Natural killer cell treated with Interleukin-12 subunit alpha and Interleukin-12 subunit beta and Interleukin-15 and Interleukin-18, amount 100 ng/mL, for 72 hours (primary cell): ENCODE measurements around the gene ADGRL3. TPM values are rescaled to one million over a fixed set of nuclear protein-coding genes. Genes with fewer than 3 reads are reported as not detected.
A peak's percentile ranks its signal among the peaks of the same experiment; 100 is the strongest.

Experiments
- ATAC-seq, 2 donors: fragments of 150-1000 bp; cut with Tn5 transposase in 1 of 2; sonication (Bioruptor Pico), chemical (Tn5 transposase) in 1 of 2; 2 replicates each; pipeline ENCODE4 v1.10.0; 2021
- DNase-seq: peaks from one replicate; pipeline ENCODE4 v3.0.0; 2022; ENCODE audit warnings: low spot score
- H3K27ac Mint-ChIP-seq, 2 donors: 1 replicate in 1 of 2; 2 replicates in 1 of 2; pipeline ENCODE4 v1.8.0; 2022; ENCODE audit warnings: mixed read lengths in 2 of 2, mild to moderate bottlenecking in 1 of 2, moderate library complexity in 1 of 2
- H3K27me3 Mint-ChIP-seq, 2 donors: 1 replicate in 1 of 2; 2 replicates in 1 of 2; pipeline ENCODE4 v1.8.0; 2022; ENCODE audit warnings: mixed read lengths in 2 of 2
- H3K36me3 Mint-ChIP-seq: one replicate; pipeline ENCODE4 v1.8.0; 2022; ENCODE audit warnings: mixed read lengths
- H3K4me1 Mint-ChIP-seq, 2 donors: 1 replicate in 1 of 2; 2 replicates in 1 of 2; pipeline ENCODE4 v1.8.0; 2022; ENCODE audit warnings: low read depth in 2 of 2, mixed read lengths in 2 of 2, mild to moderate bottlenecking in 1 of 2
- H3K4me3 Mint-ChIP-seq: one replicate; pipeline ENCODE4 v1.8.0; 2022; ENCODE audit warnings: mixed read lengths
- H3K9me3 Mint-ChIP-seq: 2 replicates; pipeline ENCODE4 v1.8.0; 2022; ENCODE audit warnings: mixed read lengths
- total RNA-seq, 2 donors: library from RNA; stranded (reverse); gene quantifications; one replicate each; pipeline ENCODE4 v1.2.3, GENCODE V29; 2022

Gene ADGRL3
- total RNA-seq, result not detected

GRCh38 chr4:61200187-61200915 is at the start of gene ADGRL3:
Gene ADGRL3, plus strand, starts transcription at chr4:61200326.
- ATAC-seq (peak in 1 of 2 donors; percentile 41), DNase-seq (no peak)
- Mint-ChIP-seq H3K9me3 (no peaks in the 10 kb centered on the region), H3K4me3 (no peak within 1 kb of the TSS), H3K27me3 (peaks cover 19 to 21% of the 10 kb centered on the region in 2 donors), H3K27ac (no peak within 1 kb of the TSS), H3K36me3 (peaks cover 7% of the 10 kb centered on the region), H3K4me1 (peaks cover 0 to 3% of the 10 kb centered on the region in 2 donors)

- Mint-ChIP-seq H3K27ac (no peak overlapping the region), H3K9me3 (peaks cover 11% of the 10 kb centered on the region), H3K4me1 (no peaks in the 10 kb centered on the region), H3K4me3 (no peak overlapping the region), H3K27me3 (no peaks in the 10 kb centered on the region), H3K36me3 (peaks cover 4% of the 10 kb centered on the region)
- no peak for ATAC-seq
- no peak for DNase-seq
Observed at GRCh38 chr4:61152433-61152832, 47.7 kb upstream of the ADGRL3 start.

- DNase-seq, result no peak
- Mint-ChIP-seq H3K27me3 (no peaks in the 10 kb centered on the region), H3K27ac (no peak overlapping the region), H3K4me3 (no peak overlapping the region), H3K36me3 (no peaks in the 10 kb centered on the region), H3K4me1 (no peaks in the 10 kb centered on the region), H3K9me3 (peaks cover 7% of the 10 kb centered on the region)
- no peak for ATAC-seq
Observed at GRCh38 chr4:61160478-61160877, 39.6 kb upstream of the ADGRL3 start.

GRCh38 chr4:61162116-61162515 is 38.0 kb upstream of the ADGRL3 start:
- ATAC-seq (no peak), DNase-seq (no peak)
- no peaks in the 10 kb centered on the region for H3K36me3 Mint-ChIP-seq
- H3K9me3 Mint-ChIP-seq, result peaks cover 11% of the 10 kb centered on the region
- no peaks in the 10 kb centered on the region for H3K4me1 Mint-ChIP-seq
- H3K27me3 Mint-ChIP-seq, result no peaks in the 10 kb centered on the region
- no peak overlapping the region for H3K4me3 Mint-ChIP-seq
- H3K27ac Mint-ChIP-seq, result no peak overlapping the region

GRCh38 chr4:61173799-61174198 is 26.3 kb upstream of the ADGRL3 start:
- DNase-seq (no peak), ATAC-seq (no peak)
- Mint-ChIP-seq H3K4me3 (no peak overlapping the region), H3K36me3 (no peaks in the 10 kb centered on the region), H3K27me3 (no peaks in the 10 kb centered on the region), H3K4me1 (no peaks in the 10 kb centered on the region), H3K27ac (no peak overlapping the region), H3K9me3 (peaks cover 6% of the 10 kb centered on the region)

GRCh38 chr4:61175495-61175894 is 24.6 kb upstream of the ADGRL3 start:
- H3K36me3 Mint-ChIP-seq, result no peaks in the 10 kb centered on the region
- DNase-seq (no peak), ATAC-seq (no peak)
- no peak overlapping the region for H3K4me3 Mint-ChIP-seq
- no peaks in the 10 kb centered on the region for H3K27me3 Mint-ChIP-seq
- H3K9me3 Mint-ChIP-seq, result peaks cover 7% of the 10 kb centered on the region
- H3K27ac Mint-ChIP-seq, result no peak overlapping the region
- no peaks in the 10 kb centered on the region for H3K4me1 Mint-ChIP-seq

GRCh38 chr4:61177367-61177766 is 22.8 kb upstream of the ADGRL3 start:
- H3K9me3 Mint-ChIP-seq, result peaks cover 7% of the 10 kb centered on the region
- H3K27ac Mint-ChIP-seq, result no peak overlapping the region
- H3K4me1 Mint-ChIP-seq, result no peaks in the 10 kb centered on the region
- no peaks in the 10 kb centered on the region for H3K36me3 Mint-ChIP-seq
- H3K4me3 Mint-ChIP-seq, result no peak overlapping the region
- DNase-seq (no peak), ATAC-seq (no peak)
- no peaks in the 10 kb centered on the region for H3K27me3 Mint-ChIP-seq

- H3K4me3 Mint-ChIP-seq, result no peak overlapping the region
- H3K4me1 Mint-ChIP-seq, result no peaks in the 10 kb centered on the region
- no peak overlapping the region for H3K27ac Mint-ChIP-seq
- no peaks in the 10 kb centered on the region for H3K27me3 Mint-ChIP-seq
- ATAC-seq, result no peak
- peaks cover 18% of the 10 kb centered on the region for H3K9me3 Mint-ChIP-seq
- no peaks in the 10 kb centered on the region for H3K36me3 Mint-ChIP-seq
- DNase-seq, result no peak
Observed at GRCh38 chr4:61180405-61180804, 19.7 kb upstream of the ADGRL3 start.

GRCh38 chr4:61182915-61183314 is 17.2 kb upstream of the ADGRL3 start:
- no peaks in the 10 kb centered on the region for H3K27me3 Mint-ChIP-seq
- H3K4me1 Mint-ChIP-seq, result no peaks in the 10 kb centered on the region
- H3K4me3 Mint-ChIP-seq, result no peak overlapping the region
- no peak for ATAC-seq
- no peak for DNase-seq
- H3K9me3 Mint-ChIP-seq, result peaks cover 18% of the 10 kb centered on the region
- no peaks in the 10 kb centered on the region for H3K36me3 Mint-ChIP-seq
- H3K27ac Mint-ChIP-seq, result no peak overlapping the region

GRCh38 chr4:61185288-61185687 is 14.8 kb upstream of the ADGRL3 start:
- ATAC-seq, result no peak
- H3K27ac Mint-ChIP-seq, result no peak overlapping the region

GRCh38 chr4:61192392-61192791 is 7.7 kb upstream of the ADGRL3 start:
- Mint-ChIP-seq H3K36me3 (no peaks in the 10 kb centered on the region), H3K4me3 (no peak overlapping the region), H3K4me1 (no peaks in the 10 kb centered on the region), H3K27me3 (no peaks in the 10 kb centered on the region), H3K9me3 (peaks cover 15% of the 10 kb centered on the region), H3K27ac (no peak overlapping the region)
- ATAC-seq (no peak), DNase-seq (no peak)

More at GRCh38 chr4:61185288-61185687, 14.8 kb upstream of the ADGRL3 start:
- DNase-seq, result no peak
- Mint-ChIP-seq H3K27me3 (no peaks in the 10 kb centered on the region), H3K4me3 (no peak overlapping the region), H3K4me1 (no peaks in the 10 kb centered on the region), H3K36me3 (no peaks in the 10 kb centered on the region), H3K9me3 (peaks cover 22% of the 10 kb centered on the region)

GRCh38 chr4:61193863-61194262 is 6.3 kb upstream of the ADGRL3 start:
- Mint-ChIP-seq H3K36me3 (no peaks in the 10 kb centered on the region), H3K4me3 (no peak overlapping the region), H3K9me3 (peaks cover 13% of the 10 kb centered on the region), H3K27me3 (peaks cover 1 to 3% of the 10 kb centered on the region in 2 donors), H3K27ac (no peak overlapping the region), H3K4me1 (no peaks in the 10 kb centered on the region)
- ATAC-seq (no peak), DNase-seq (no peak)

- no peak overlapping the region for H3K27ac Mint-ChIP-seq
- peaks cover 6% of the 10 kb centered on the region for H3K36me3 Mint-ChIP-seq
- peaks cover 4 to 10% of the 10 kb centered on the region in 2 donors for H3K27me3 Mint-ChIP-seq
- no peak for ATAC-seq
- no peak for DNase-seq
- H3K4me3 Mint-ChIP-seq, result no peak overlapping the region
- H3K4me1 Mint-ChIP-seq, result peaks cover 0 to under 1% of the 10 kb centered on the region in 2 donors
- H3K9me3 Mint-ChIP-seq, result peaks cover 10% of the 10 kb centered on the region
Observed at GRCh38 chr4:61194571-61194970, 5.6 kb upstream of the ADGRL3 start.

- no peak for ATAC-seq
- peaks cover 7% of the 10 kb centered on the region for H3K36me3 Mint-ChIP-seq
Observed at GRCh38 chr4:61195101-61195500, 5.0 kb upstream of the ADGRL3 start.

GRCh38 chr4:61198686-61199085 is 1.4 kb upstream of the ADGRL3 start:
- Mint-ChIP-seq H3K4me1 (peaks cover 0 to 3% of the 10 kb centered on the region in 2 donors), H3K27me3 (peaks cover 17 to 21% of the 10 kb centered on the region in 2 donors), H3K27ac (no peak overlapping the region), H3K9me3 (peaks cover 2% of the 10 kb centered on the region), H3K36me3 (peaks cover 7% of the 10 kb centered on the region), H3K4me3 (no peak overlapping the region)
- ATAC-seq, result no peak
- no peak for DNase-seq

More at GRCh38 chr4:61195101-61195500, 5.0 kb upstream of the ADGRL3 start:
- no peak overlapping the region for H3K4me3 Mint-ChIP-seq
- H3K27ac Mint-ChIP-seq, result no peak overlapping the region
- peaks cover 6 to 14% of the 10 kb centered on the region in 2 donors for H3K27me3 Mint-ChIP-seq
- H3K9me3 Mint-ChIP-seq, result peaks cover 5% of the 10 kb centered on the region
- DNase-seq, result no peak
- peaks cover 0 to 3% of the 10 kb centered on the region in 2 donors for H3K4me1 Mint-ChIP-seq
